HFFc6 (cell line): ENCODE results near the gene TOMM20. TPM values are rescaled to one million over a fixed set of nuclear protein-coding genes. Genes with fewer than 3 reads are reported as not detected.
"Not testable (repeated sequence)": the region's sequence is repeated elsewhere in the genome, so short reads cannot be mapped to it uniquely, and the experiment has no call there.

ENCODE experiments used
- DNase-seq: peaks from one replicate; pipeline ENCODE4 v3.0.0-alpha.2; 2018
- H3K27ac Mint-ChIP-seq: 2 replicates; pipeline ENCODE4 v1.8.0; 2020; ENCODE audit warnings: mild to moderate bottlenecking, mixed read lengths
- H3K27me3 Mint-ChIP-seq: 2 replicates; pipeline ENCODE4 v1.8.0; 2021; ENCODE audit warnings: mild to moderate bottlenecking, moderate library complexity, mixed read lengths; ENCODE audit not compliant: insufficient read depth
- H3K36me3 Mint-ChIP-seq: 2 replicates; pipeline ENCODE4 v1.8.0; 2021; ENCODE audit warnings: low read depth, mixed read lengths
- H3K4me1 Mint-ChIP-seq: 2 replicates; pipeline ENCODE4 v1.8.0; 2020; ENCODE audit warnings: low read depth, mixed read lengths
- H3K4me3 Mint-ChIP-seq: 2 replicates; pipeline ENCODE4 v1.8.0; 2020; ENCODE audit warnings: mild to moderate bottlenecking, moderate library complexity, mixed read lengths
- H3K9me3 Mint-ChIP-seq: 2 replicates; pipeline ENCODE4 v1.8.0; 2020; ENCODE audit warnings: mild to moderate bottlenecking, mixed read lengths
- total RNA-seq, 6 experiments: library from RNA; stranded (reverse); fragmentation: NEBNext Ultra II Directional; extraction: Animal tissue kit (Norgen Biotek cat#: 25700); gene quantifications; 2 replicates in 1 of 6; 3 replicates in 5 of 6; pipeline ENCODE4 v1.2.3, GENCODE V29; 2021
- TF ChIP-seq, protein P1 (sequence below): fragments of 200-600 bp; sonication (generic); IDR thresholded peaks from 2 replicates; pipeline ENCODE4 v1.5.0; 2021; ENCODE audit warnings: antibody characterized with exemption, mild to moderate bottlenecking

Gene TOMM20
- total RNA-seq, 6 experiments from 2014 or later = 98.4 to 126 (median 110) TPM

DNA sequence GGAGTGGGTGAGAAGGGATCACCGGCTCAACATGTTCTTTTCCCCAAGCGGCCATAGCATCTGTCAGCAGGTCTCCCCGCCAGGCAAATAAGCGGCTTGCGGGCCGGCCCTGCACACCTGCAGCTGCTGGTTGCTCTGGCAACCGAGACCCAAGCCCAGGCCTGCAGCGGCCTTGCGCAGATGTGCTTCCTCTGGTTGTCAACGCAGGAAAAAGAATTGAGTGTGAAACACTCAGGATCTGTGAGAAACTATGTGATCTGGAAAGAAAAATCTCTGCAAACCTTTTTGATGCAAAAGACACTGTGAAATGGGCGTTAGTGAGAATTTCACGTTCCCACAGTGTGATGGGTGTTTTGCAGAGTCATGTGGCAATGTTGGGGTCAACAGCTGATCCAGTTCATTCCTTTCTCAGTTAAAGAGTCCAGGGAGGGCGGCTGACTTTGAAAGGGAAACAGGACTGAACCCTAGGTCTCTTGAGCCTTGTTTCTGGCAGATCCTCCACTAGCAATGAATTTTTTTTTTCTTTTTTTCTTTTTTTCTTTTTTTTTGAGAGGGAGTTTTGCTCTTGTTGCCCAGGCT is 28.4 kb downstream of the TOMM20 start:
- Mint-ChIP-seq H3K27ac (no peak overlapping the region), H3K4me3 (no peak overlapping the region), H3K27me3 (no peaks in the 10 kb centered on the region; the same call in 1 of the 2 replicates), H3K9me3 (no peaks in the 10 kb centered on the region), H3K36me3 (no peaks in the 10 kb centered on the region), H3K4me1 (peaks cover 33% of the 10 kb centered on the region)
- TF ChIP-seq, protein P1, sequence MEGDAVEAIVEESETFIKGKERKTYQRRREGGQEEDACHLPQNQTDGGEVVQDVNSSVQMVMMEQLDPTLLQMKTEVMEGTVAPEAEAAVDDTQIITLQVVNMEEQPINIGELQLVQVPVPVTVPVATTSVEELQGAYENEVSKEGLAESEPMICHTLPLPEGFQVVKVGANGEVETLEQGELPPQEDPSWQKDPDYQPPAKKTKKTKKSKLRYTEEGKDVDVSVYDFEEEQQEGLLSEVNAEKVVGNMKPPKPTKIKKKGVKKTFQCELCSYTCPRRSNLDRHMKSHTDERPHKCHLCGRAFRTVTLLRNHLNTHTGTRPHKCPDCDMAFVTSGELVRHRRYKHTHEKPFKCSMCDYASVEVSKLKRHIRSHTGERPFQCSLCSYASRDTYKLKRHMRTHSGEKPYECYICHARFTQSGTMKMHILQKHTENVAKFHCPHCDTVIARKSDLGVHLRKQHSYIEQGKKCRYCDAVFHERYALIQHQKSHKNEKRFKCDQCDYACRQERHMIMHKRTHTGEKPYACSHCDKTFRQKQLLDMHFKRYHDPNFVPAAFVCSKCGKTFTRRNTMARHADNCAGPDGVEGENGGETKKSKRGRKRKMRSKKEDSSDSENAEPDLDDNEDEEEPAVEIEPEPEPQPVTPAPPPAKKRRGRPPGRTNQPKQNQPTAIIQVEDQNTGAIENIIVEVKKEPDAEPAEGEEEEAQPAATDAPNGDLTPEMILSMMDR = no peak
- no peak for DNase-seq

- Mint-ChIP-seq H3K27me3 (no peaks in the 10 kb centered on the region; the same call in 1 of the 2 replicates), H3K4me1 (peaks cover 22% of the 10 kb centered on the region), H3K4me3 (no peak overlapping the region), H3K27ac (no peak overlapping the region), H3K36me3 (no peaks in the 10 kb centered on the region), H3K9me3 (no peaks in the 10 kb centered on the region)
- TF ChIP-seq, protein P1 = no peak
- DNase-seq = no peak
Observed at GRCh38 chr1:235098991-235099390, 29.6 kb downstream of the TOMM20 start.

GRCh38 chr1:235098547-235098946 is 30.1 kb downstream of the TOMM20 start:
- DNase-seq = no peak
- Mint-ChIP-seq H3K9me3 (no peaks in the 10 kb centered on the region), H3K36me3 (no peaks in the 10 kb centered on the region), H3K4me3 (no peak overlapping the region), H3K27ac (no peak overlapping the region), H3K4me1 (peaks cover 22% of the 10 kb centered on the region), H3K27me3 (no peaks in the 10 kb centered on the region; the same call in 1 of the 2 replicates)
- TF ChIP-seq, protein P1 = no peak

DNA sequence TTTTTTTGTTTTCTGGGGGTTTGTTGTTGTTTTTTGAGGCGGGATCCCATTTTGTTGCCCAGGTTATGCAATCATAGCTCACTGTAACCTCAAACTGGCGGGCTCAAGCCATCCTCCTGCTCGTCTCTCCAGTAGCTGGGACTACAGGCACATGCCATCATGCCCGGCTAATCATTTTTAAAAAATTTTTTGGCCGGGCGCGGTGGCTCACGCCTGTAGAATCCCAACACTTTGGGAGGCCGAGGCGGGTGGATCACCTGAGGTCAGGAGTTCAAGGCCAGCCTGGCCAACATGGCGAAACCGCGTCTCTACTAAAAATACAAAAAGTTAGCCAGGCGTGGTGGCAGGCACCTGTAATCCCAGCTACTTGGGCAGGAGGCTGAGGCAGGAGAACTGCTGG is 31.1 kb downstream of the TOMM20 start:
- H3K36me3 Mint-ChIP-seq, H3K27ac Mint-ChIP-seq: not testable (repeated sequence)

DNA sequence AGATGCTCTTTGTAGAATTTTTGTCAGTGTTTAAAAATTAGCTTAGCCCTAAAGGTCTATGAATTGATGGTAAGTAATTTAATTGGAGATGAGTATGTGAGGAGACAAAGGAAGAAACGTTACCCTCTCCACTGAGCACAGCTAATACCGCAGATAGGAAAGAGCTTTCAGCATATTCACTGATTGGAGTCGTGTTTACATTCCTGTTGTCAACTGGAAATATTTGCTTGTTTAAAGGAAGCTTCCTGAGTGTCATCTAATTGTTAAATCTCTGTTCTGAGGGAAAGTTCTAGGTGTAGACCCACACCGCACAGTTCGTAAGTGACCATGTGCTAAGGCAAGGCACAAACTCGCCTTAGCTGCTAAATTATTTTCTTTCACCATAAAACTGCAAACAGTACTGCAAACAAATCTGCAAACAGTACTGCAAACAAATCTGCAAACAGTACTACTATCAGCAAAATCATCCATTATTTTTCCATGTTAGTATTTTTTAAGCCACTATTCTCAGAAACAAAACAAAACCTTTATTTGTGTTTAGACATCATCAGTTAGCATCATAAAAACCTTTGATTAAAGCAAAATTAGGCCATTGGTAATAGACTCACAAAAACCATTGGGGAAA is 32.6 kb downstream of the TOMM20 start:
- Mint-ChIP-seq H3K27me3 (no peaks in the 10 kb centered on the region; the same call in 1 of the 2 replicates), H3K27ac (no peak overlapping the region), H3K9me3 (no peaks in the 10 kb centered on the region), H3K4me1 (peaks cover 18% of the 10 kb centered on the region), H3K4me3 (no peak overlapping the region), H3K36me3 (no peaks in the 10 kb centered on the region)
- TF ChIP-seq, protein P1 = no peak
- no peak for DNase-seq

More for the DNA sequence above, 31.1 kb downstream of the TOMM20 start:
- peaks cover 24% of the 10 kb centered on the region for H3K4me1 Mint-ChIP-seq
- H3K9me3 Mint-ChIP-seq, DNase-seq, H3K4me3 Mint-ChIP-seq, H3K27me3 Mint-ChIP-seq: not testable (repeated sequence)
